GM19238 (cell line): ENCODE data around the gene GNAI2.
"Not testable (repeated sequence)": the region's sequence is repeated elsewhere in the genome, so short reads cannot be mapped to it uniquely, and the experiment has no call there.

Experiments used
- DNase-seq: peaks from one replicate; pipeline ENCODE4 v3.0.0; 2011; ENCODE audit warnings: low spot score; ENCODE audit not compliant: insufficient read length

The GNAI2 gene

GRCh38 chr3:50245251-50245745, 9.3 kb downstream of the GNAI2 start:
- DNase-seq = no peak

DNA sequence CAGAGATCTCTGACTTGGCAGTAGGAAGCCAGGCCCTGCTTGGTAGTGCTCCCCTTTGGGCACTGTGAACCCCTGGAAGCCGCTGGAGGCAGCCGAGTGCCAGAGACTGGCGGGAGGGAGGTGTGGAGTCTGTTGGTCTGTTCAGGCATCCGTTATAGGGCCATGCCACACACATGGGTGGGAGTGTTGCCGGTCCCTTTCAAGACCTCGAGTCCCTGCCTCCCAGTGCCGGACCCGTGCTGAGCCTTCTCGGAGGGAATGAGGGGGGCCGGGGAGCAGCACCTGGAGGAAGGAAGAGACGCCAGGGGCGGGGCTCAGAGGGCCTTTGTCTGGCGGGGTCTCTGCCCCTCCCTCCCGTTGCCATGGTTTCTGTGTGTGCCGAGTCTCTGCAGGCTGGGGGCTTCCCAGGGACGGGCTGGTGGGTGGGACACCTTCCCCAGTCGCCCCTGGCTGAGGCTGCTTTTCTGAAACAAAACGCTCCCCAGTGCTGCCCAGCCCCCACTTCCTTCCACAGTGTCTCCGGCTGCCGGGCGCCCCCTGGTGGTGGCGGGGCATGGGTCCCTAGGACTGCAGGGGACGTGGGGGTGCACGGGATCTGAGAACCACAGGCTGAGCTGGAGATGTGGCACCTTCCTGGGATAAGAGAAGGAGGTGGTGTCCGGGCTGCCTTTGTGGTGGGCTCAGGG, 10.0 kb downstream of the GNAI2 start:
- DNase-seq = peak; percentile 85

- DNase-seq = peak; percentile 54
These were observed 10.5 kb downstream of the GNAI2 start for GRCh38 chr3:50246517-50246954.

DNA sequence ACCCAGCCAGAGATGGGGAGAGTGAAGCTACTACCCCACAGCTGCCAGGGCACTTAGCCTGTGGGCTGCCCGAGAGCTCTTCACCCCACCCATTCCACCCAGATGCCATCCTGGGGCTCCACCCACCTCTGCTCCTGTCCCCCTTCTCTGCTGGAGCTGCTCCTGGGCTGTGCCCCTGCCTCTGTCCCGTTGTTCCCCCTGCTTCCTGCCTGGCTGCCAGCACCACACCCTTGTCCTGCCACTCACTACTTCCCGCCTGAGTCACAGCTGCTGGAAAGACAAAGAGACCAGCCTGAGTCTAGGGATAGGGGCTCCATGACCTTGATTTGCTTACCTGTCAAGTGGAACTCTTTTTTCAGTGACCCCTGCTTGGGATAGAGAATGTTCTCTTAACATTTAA, 12.4 kb downstream of the GNAI2 start:
- no peak for DNase-seq

DNA sequence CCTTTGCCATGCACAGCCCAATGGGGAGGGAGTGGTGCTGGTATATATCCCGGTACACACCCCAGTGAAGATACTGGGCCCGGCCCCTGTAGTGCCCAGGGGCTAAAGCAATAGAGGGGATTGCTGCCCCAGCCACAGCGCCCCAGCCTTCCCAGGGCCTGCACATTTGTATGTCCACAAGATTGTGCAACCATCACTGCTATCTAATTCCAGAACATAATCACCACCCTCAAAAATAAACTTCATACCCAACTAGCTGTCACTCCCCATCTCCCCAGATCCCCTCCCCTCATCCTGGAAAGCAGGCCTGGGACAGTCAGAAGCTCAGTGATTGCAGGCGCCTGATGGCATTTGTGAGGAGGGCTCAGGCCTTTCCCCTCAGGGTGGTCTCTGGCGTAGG, 13.5 kb downstream of the GNAI2 start:
- DNase-seq = no peak

- no peak for DNase-seq
These were observed 14.5 kb downstream of the GNAI2 start for GRCh38 chr3:50250514-50250913.

DNA sequence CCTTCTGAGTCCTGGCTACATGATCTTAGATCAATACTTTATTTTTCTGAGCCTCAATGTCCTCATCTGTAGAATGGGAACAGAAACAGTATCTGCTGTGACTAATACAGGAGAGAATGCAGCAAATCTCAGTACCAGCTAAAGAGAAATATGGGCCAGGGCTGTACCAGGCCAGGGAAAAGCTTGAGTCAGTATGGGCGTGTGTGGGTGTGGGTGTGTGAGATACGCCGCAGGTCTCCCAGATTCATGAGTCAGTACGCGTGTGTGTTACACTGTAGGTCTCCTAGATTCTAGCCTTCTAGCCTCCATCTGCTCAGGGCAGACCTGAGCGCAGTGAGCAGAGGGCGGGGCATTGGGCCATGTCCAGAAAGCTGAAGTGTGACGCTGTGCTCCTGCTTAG, 15.2 kb downstream of the GNAI2 start:
- no peak for DNase-seq

DNA sequence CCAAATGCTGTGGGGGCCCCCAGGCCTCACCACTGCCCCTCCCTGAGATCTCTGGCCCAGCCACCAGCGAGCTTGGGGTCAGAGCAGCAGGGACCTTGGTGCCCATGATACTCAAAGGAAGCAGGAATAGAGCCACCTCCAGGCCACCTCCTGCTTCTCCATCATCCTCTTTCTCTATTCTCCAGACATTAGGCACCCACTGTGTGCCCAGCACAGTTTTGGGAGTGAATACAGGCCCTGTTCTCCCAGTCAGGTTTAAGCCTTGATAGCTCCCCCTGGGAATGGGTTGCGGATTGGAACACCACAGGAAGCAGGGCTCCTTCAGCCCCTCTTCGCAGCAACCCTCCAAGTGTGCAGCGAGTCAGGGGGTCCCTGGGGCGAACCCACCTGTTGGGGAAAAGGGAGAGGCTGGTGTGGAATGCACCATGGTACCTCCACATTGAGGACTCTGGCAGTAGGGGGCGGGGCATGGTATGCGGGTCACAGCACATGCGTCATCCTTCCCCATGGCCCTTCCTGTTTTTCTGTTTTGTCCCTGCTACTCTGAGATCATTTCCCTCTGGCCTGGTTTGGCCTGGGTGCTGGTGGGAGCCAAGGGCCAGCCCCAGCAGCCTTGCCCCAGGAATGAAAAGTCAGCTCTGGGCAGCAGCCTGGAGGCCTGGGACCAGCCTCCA, 18.7 kb downstream of the GNAI2 start:
- no peak for DNase-seq

DNA sequence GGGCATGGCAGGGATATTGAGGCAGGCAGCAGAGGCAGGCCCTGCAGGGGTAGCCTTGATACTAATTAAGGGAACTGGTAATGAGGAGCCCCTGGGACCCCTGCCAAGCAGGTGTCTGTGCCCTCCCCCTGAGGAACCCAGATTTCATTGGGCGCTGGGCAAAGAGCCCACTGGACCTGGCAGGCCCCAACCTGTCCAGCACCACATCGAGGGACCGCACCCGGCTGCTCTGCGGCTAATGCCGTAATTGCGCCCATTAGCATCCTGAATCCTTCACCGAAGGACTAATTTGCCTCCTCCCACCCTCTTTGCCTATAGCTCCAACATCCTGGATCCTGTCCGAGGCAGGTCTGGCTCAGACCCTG, 19.2 kb downstream of the GNAI2 start:
- no peak for DNase-seq

GRCh38 chr3:50256978-50257890, 21.2 kb downstream of the GNAI2 start:
- DNase-seq = no peak

DNA sequence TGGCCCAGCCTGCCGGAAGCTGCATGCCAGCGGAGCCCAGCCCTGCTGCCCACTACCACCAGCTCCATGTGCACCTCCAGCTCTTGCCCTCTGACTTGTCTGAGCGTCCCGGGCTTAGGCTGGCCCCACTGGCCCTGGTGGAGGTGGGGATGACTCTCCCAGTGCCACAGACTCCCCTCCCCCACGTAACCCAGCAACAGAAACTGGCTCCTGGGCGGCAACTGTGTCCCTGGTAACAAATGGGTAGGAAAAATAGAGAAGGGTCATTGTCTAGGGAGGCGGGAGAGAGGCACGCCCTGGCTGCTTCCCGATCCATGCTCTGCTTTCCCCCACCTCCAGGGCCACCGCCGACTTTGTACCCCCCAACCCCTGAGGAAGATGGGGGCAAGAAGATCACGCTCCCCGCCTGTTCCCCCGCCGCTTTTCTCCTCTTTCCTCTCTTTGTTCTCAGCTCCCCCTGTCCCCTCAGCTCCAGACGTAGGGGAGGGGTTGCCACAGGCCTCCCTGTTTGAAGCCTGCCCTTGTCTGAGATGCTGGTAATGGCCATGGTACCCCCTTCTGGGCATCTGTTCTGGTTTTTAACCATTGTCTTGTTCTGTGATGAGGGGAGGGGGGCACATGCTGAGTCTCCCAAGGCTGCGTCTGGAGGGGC, 22.2 kb downstream of the GNAI2 start:
- DNase-seq = no peak

DNA sequence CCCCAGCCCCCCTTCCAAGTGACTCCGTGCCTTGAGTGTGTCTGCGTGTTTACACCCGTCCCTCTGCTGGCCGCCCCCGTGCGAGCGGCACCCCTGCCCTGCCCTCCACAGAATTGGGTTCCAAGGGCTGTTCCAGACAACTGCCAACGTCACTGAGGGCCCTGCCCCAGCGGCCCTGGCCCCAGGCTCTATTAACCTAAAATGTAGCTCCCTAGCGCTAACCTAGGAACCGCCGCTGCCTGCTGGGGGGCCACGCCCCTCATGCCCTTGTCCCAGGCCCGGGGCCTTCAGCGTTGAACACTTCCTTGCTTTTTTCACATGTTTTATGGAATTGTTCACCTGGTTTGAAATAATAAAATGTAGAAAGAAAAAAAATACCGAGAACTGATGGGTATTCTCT, 23.0 kb downstream of the GNAI2 start:
- no peak for DNase-seq

- DNase-seq = no peak
These were observed 23.5 kb downstream of the GNAI2 start for GRCh38 chr3:50259432-50260026.

DNA sequence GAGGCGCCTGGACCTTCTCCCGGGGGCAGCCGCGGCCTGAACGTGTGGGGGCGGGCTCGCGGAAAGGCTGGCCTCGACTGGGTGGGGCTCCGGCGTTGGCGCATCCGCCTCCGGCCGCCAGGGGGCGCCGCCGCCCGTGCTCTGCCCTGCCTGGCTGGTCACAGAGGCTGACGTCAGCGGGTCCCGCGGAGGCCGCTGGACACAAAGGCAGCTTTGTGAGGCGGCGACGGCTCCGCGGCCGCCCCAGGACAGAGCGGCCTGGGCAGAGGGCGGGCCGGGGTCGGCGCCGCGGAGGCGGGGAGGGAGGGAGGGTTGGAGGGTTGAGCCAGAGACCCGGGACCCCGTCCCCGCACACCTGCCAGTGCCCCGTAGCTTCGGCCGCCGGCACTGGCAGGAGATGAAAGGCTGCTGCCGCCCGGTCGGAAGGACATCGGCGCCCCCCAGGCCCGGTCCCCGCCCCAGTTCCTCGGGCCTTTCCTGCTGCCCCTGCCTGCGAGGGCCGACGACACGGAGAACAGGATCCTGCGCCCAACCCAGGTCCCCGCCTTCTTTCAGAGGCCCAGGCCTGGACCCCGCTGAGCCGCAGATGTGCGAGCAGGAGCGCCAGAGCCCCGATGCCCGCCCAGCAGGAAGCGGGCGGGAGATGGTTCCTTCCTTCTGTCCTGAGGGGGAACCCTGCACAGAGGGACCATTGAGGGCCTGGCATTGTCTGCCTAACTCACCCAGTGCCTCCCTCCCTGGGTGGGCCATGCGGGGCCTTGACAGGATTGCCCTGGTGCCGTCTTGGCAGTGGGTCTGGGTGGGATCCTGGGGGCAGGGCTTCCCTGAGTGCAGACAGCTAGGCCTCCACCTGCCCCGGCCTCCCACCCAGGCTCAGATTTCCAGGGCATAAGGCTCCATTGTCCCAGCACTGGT, 24.3 kb downstream of the GNAI2 start:
- DNase-seq = peak; percentile 97

DNA sequence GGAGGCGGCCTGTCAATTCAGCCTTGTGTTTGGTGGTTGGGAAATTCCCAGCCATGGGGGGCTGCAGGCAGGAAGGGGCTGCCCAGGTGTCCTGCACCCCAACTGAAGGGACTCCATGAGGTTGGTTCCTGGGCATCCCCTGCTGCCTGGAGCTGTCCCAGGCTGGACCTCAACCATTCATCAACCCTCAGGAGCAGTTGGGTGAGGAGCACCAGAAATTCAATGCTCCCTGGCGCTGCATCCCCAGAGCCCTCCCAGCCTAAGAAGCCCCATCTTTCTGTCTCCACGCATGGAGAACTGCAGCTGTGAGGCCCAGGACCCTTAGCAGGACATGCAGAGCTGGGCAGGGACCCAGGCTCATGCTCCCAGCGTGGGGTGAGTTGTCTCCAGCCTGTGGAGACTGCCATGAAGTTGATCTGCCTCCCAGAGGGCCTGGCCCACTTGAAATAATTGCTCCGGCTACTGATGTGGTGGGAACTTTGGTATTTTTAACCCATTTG, 25.0 kb downstream of the GNAI2 start:
- no peak for DNase-seq

GRCh38 chr3:50261505-50261904, 25.5 kb downstream of the GNAI2 start:
- DNase-seq = no peak

DNA sequence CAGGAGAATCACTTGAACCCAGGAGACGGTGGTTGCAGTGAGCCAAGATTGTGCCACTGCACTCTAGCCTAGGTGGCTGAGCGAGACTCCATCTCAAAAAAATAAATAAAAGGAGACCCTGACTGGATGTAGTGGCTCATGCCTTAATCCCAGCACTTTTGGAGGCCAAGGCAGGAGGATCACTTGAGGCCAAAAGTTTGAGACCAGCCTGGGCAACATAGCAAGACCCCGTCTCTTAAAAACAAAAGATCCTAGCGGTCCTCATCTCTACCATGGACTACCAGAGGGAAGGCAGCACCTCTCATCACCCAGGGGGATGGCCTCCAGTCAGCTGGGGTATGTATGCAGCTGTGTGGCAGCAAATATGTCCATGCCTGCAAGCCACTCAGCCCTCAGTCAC, 26.2 kb downstream of the GNAI2 start:
- DNase-seq = not testable (repeated sequence)

GRCh38 chr3:50262778-50263177, 26.8 kb downstream of the GNAI2 start:
- no peak for DNase-seq

GRCh38 chr3:50263478-50264382, 27.7 kb downstream of the GNAI2 start:
- no peak for DNase-seq
